ENCODE data around the gene DMD.

DNA sequence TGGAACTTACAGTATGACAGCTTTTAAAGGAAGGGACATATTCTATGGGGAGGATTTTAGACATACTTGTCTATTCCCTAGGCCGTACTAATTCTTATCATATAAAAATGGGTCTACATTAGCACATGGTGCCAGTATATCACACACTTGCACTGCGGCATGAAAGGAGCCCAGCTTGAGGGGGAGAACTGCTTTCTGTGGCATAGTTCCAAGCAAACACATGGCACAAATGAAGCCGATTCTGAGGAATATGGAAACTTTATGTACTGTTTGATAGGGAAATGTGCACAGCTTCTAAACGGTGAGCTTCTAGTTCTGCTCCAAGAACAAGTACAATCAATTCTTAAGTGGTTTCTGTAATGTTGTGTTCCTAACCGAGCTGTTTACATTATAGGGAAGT is 1463.9 kb downstream of the DMD start:
- TF ChIP-seq, protein P1, sequence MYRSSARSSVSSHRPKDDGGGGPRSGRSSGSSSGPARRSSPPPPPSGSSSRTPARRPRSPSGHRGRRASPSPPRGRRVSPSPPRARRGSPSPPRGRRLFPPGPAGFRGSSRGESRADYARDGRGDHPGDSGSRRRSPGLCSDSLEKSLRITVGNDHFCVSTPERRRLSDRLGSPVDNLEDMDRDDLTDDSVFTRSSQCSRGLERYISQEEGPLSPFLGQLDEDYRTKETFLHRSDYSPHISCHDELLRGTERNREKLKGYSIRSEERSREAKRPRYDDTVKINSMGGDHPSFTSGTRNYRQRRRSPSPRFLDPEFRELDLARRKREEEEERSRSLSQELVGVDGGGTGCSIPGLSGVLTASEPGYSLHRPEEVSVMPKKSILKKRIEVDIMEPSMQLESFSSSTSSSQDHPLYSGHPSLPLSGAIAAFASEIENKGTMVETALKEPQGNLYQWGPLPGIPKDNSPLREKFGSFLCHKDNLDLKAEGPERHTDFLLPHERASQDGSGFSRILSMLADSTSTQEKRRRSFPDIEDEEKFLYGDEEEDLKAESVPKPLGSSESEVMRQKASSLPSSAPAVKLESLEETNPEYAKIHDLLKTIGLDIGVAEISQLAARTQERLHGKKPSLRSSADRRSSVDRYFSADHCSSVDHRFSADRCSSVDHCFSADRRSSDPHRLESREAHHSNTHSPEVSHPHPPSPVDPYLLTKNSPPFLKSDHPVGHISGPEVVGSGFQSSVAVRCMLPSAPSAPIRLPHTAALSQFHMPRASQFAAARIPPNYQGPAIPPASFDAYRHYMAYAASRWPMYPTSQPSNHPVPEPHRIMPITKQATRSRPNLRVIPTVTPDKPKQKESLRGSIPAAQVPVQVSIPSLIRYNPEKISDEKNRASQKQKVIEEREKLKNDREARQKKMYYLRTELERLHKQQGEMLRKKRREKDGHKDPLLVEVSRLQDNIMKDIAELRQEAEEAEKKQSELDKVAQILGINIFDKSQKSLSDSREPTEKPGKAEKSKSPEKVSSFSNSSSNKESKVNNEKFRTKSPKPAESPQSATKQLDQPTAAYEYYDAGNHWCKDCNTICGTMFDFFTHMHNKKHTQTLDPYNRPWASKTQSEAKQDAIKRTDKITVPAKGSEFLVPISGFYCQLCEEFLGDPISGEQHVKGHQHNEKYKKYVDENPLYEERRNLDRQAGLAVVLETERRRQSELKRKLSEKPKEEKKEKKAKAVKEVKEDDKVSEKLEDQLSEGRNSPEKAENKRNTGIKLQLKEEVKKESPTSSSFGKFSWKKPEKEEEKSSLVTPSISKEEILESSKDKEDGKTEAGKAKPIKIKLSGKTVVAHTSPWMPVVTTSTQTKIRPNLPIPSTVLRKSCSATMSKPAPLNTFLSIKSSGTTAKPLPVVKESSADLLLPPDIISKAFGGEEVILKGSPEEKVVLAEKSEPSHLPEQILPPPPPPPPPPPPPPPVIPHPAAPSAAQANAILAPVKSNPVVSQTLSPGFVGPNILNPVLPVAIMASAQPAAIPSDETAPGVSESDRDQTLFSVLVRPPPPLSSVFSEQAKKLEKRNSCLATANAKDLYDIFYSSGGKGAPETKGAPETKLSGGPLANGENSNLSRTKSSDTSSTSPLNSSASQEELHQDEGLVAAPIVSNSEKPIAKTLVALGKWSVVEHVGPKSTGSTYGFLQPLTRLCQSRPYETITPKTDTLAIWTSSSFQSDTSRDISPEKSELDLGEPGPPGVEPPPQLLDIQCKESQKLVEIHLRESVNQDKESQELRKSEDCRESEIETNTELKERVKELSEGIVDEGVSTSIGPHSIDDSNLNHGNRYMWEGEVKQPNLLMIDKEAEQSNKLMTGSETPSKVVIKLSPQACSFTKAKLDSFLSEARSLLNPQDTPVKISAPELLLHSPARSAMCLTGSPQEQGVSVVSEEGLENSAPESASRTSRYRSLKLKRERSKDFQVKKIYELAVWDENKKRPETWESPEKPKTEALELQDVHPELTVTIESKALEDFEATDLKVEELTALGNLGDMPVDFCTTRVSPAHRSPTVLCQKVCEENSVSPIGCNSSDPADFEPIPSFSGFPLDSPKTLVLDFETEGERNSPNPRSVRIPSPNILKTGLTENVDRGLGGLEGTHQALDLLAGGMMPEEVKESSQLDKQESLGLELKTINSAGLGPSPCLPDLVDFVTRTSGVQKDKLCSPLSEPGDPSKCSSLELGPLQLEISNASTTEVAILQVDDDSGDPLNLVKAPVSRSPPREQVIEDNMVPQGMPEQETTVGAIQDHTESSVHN (CRISPR knock-in tag; IDR thresholded peaks at IDR 0.05), result no peak
- TF ChIP-seq ZFP41 (CRISPR knock-in tag; IDR thresholded peaks at IDR 0.05; ENCODE audit: borderline replicate concordance), result no peak

Measured in HepG2 (cell line).